Uterus (tissue), 4 donors: ENCODE data around the gene CDC42EP4. TPM values are rescaled to one million over a fixed set of nuclear protein-coding genes. Genes with fewer than 3 reads are reported as not detected.

Experiments used
- DNase-seq, 2 donors: peaks; one replicate each; pipeline ENCODE4 v3.0.0-alpha.2; 2019 to 2020
- H3K27ac ChIP-seq, 2 donors: fragments of 200-600 bp; sonication (generic); 1 replicate in 1 of 2; 2 replicates in 1 of 2; pipeline ENCODE4 v1.5.1; 2016 to 2018
- H3K27me3 ChIP-seq, 2 donors: fragments of 200-600 bp; sonication (generic); one replicate each; pipeline ENCODE4 v1.5.1; 2018 to 2019; ENCODE audit warnings: control low read depth in 1 of 2
- H3K36me3 ChIP-seq, 2 donors: fragments of 200-600 bp; sonication (generic); one replicate each; pipeline ENCODE4 v1.5.1; 2019; ENCODE audit warnings: control low read depth in 1 of 2
- H3K4me1 ChIP-seq, 2 donors: fragments of 200-600 bp; sonication (generic); one replicate each; pipeline ENCODE4 v1.5.1; 2018 to 2019; ENCODE audit warnings: control low read depth in 1 of 2
- H3K4me3 ChIP-seq, 2 donors: fragments of 200-600 bp; sonication (generic); 1 replicate in 1 of 2; 2 replicates in 1 of 2; pipeline ENCODE4 v1.5.1; 2018 to 2019; ENCODE audit warnings: mild to moderate bottlenecking in 1 of 2
- H3K9me3 ChIP-seq, 2 donors: fragments of 200-600 bp; sonication (generic); one replicate each; pipeline ENCODE4 v1.5.1; 2019; ENCODE audit warnings: control low read depth in 1 of 2
- CTCF ChIP-seq, 4 experiments: fragments of 200-600 bp in 2 of 4; fragments of 450-650 bp in 2 of 4; sonication (generic) in 2 of 4; IDR thresholded peaks; one replicate each; pipeline ENCODE4 v1.5.1; 2016 to 2019; ENCODE audit warnings: antibody characterized with exemption in 4 of 4, mild to moderate bottlenecking in 2 of 4, moderate library complexity in 1 of 4
- POLR2A ChIP-seq, 2 donors: fragments of 450-650 bp; IDR thresholded peaks; one replicate each; pipeline ENCODE4 v1.6.1; 2016; ENCODE audit warnings: antibody characterized with exemption in 2 of 2, mild to moderate bottlenecking in 1 of 2, moderate library complexity in 1 of 2
- intact Hi-C: fragments of 100-400 bp; cut with DNase I; formaldehyde crosslinking; loops from one replicate; pipeline ENCODE4 v1.15.1; 2023; ENCODE audit warnings: low total_unique reads
- total RNA-seq, 4 donors: library from RNA; depleted of rRNA in 3 of 4; stranded (reverse); fragments of >200 nt in 3 of 4; gene quantifications; one replicate each; pipeline versions ENCODE4 v1.1.0 to v1.2.4, GENCODE V29; 2014 to 2023
- donor health status: DM: yes; HTN: yes; CAD: no.

The CDC42EP4 gene
- total RNA-seq, 4 donors from 2014 or later = 26.6 to 131 (median 70.7) TPM

- no peak for TF ChIP-seq POLR2A (IDR thresholded peaks at IDR 0.05)
- Histone ChIP-seq H3K36me3 (no peaks in the 10 kb centered on the region), H3K9me3 (no peaks in the 10 kb centered on the region), H3K27ac (no peak overlapping the region), H3K4me3 (no peak overlapping the region), H3K4me1 (no peaks in the 10 kb centered on the region), H3K27me3 (no peaks in the 10 kb centered on the region)
- no peak for DNase-seq
- intact Hi-C loops = no loop called here
These were observed 46.2 kb upstream of the CDC42EP4 start for GRCh38 chr17:73357981-73358380.

GRCh38 chr17:73357318-73357717 is 45.5 kb upstream of the CDC42EP4 start:
- no peak for DNase-seq
- H3K4me1 ChIP-seq = no peaks in the 10 kb centered on the region
- no peak overlapping the region for H3K27ac ChIP-seq

GRCh38 chr17:73356561-73357170 is 44.9 kb upstream of the CDC42EP4 start:
- intact Hi-C loops = no loop called here

More at GRCh38 chr17:73357318-73357717, 45.5 kb upstream of the CDC42EP4 start:
- Histone ChIP-seq H3K4me3 (no peak overlapping the region), H3K9me3 (no peaks in the 10 kb centered on the region), H3K36me3 (no peaks in the 10 kb centered on the region), H3K27me3 (no peaks in the 10 kb centered on the region)
- TF ChIP-seq POLR2A (IDR thresholded peaks at IDR 0.05) (no peak), CTCF (IDR thresholded peaks at IDR 0.05) (no peak)
- intact Hi-C loops = no loop called here

GRCh38 chr17:73354423-73355284 is 42.9 kb upstream of the CDC42EP4 start:
- no peaks in the 10 kb centered on the region for H3K9me3 ChIP-seq
- intact Hi-C loops = no loop called here

More at GRCh38 chr17:73356561-73357170, 44.9 kb upstream of the CDC42EP4 start:
- H3K36me3 ChIP-seq = no peaks in the 10 kb centered on the region
- H3K27ac ChIP-seq = no peak overlapping the region
- TF ChIP-seq CTCF (IDR thresholded peaks at IDR 0.05) (no peak), POLR2A (IDR thresholded peaks at IDR 0.05) (no peak)
- H3K9me3 ChIP-seq = no peaks in the 10 kb centered on the region
- H3K4me1 ChIP-seq = no peaks in the 10 kb centered on the region
- no peak overlapping the region for H3K4me3 ChIP-seq
- no peaks in the 10 kb centered on the region for H3K27me3 ChIP-seq
- no peak for DNase-seq

GRCh38 chr17:73352261-73352660 is 40.5 kb upstream of the CDC42EP4 start:
- Histone ChIP-seq H3K27me3 (no peaks in the 10 kb centered on the region), H3K27ac (no peak overlapping the region), H3K9me3 (no peaks in the 10 kb centered on the region), H3K4me3 (no peak overlapping the region), H3K4me1 (peaks cover 6 to 11% of the 10 kb centered on the region in 2 donors), H3K36me3 (no peaks in the 10 kb centered on the region)
- TF ChIP-seq CTCF (IDR thresholded peaks at IDR 0.05) (no peak), POLR2A (IDR thresholded peaks at IDR 0.05) (no peak)
- no peak for DNase-seq
- intact Hi-C loops = no loop called here

More at GRCh38 chr17:73354423-73355284, 42.9 kb upstream of the CDC42EP4 start:
- DNase-seq = no peak
- TF ChIP-seq CTCF (IDR thresholded peaks at IDR 0.05) (no peak), POLR2A (IDR thresholded peaks at IDR 0.05) (no peak)
- Histone ChIP-seq H3K27me3 (no peaks in the 10 kb centered on the region), H3K4me1 (no peaks in the 10 kb centered on the region), H3K27ac (no peak overlapping the region), H3K36me3 (no peaks in the 10 kb centered on the region), H3K4me3 (no peak overlapping the region)
